HL-60 (cell line): ENCODE data around the gene IFI44L.

Source experiments
- TF ChIP-seq, protein P1 (sequence below): IDR thresholded peaks from one replicate; pipeline ENCODE4 v1.5.1; 2011; ENCODE audit warnings: low read length, control low read depth, inconsistent platforms; ENCODE audit not compliant: insufficient read depth
- TF ChIP-seq, protein P2 (sequence below): IDR thresholded peaks from 2 replicates; pipeline ENCODE4 v1.6.1; 2012; ENCODE audit warnings: low read depth; ENCODE audit not compliant: insufficient replicate concordance

- TF ChIP-seq, protein P1, sequence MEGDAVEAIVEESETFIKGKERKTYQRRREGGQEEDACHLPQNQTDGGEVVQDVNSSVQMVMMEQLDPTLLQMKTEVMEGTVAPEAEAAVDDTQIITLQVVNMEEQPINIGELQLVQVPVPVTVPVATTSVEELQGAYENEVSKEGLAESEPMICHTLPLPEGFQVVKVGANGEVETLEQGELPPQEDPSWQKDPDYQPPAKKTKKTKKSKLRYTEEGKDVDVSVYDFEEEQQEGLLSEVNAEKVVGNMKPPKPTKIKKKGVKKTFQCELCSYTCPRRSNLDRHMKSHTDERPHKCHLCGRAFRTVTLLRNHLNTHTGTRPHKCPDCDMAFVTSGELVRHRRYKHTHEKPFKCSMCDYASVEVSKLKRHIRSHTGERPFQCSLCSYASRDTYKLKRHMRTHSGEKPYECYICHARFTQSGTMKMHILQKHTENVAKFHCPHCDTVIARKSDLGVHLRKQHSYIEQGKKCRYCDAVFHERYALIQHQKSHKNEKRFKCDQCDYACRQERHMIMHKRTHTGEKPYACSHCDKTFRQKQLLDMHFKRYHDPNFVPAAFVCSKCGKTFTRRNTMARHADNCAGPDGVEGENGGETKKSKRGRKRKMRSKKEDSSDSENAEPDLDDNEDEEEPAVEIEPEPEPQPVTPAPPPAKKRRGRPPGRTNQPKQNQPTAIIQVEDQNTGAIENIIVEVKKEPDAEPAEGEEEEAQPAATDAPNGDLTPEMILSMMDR: no peak
- TF ChIP-seq, protein P2, sequence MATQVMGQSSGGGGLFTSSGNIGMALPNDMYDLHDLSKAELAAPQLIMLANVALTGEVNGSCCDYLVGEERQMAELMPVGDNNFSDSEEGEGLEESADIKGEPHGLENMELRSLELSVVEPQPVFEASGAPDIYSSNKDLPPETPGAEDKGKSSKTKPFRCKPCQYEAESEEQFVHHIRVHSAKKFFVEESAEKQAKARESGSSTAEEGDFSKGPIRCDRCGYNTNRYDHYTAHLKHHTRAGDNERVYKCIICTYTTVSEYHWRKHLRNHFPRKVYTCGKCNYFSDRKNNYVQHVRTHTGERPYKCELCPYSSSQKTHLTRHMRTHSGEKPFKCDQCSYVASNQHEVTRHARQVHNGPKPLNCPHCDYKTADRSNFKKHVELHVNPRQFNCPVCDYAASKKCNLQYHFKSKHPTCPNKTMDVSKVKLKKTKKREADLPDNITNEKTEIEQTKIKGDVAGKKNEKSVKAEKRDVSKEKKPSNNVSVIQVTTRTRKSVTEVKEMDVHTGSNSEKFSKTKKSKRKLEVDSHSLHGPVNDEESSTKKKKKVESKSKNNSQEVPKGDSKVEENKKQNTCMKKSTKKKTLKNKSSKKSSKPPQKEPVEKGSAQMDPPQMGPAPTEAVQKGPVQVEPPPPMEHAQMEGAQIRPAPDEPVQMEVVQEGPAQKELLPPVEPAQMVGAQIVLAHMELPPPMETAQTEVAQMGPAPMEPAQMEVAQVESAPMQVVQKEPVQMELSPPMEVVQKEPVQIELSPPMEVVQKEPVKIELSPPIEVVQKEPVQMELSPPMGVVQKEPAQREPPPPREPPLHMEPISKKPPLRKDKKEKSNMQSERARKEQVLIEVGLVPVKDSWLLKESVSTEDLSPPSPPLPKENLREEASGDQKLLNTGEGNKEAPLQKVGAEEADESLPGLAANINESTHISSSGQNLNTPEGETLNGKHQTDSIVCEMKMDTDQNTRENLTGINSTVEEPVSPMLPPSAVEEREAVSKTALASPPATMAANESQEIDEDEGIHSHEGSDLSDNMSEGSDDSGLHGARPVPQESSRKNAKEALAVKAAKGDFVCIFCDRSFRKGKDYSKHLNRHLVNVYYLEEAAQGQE: no peak
Observed at GRCh38 chr1:78687315-78687714, 67.1 kb downstream of the IFI44L start.
